Neural crest cell (in vitro differentiated cells): ENCODE measurements around the gene HDAC4. TPM values are rescaled to one million over a fixed set of nuclear protein-coding genes. Genes with fewer than 3 reads are reported as not detected.

Experiments used
- DNase-seq: peaks from one replicate; pipeline ENCODE4 v3.0.0; 2021; ENCODE audit warnings: low read depth, mixed read lengths, low spot score
- H3K27ac Mint-ChIP-seq: one replicate; pipeline ENCODE4 v1.8.0; 2021; ENCODE audit warnings: mild to moderate bottlenecking, mixed read lengths; ENCODE audit not compliant: unreplicated experiment
- H3K27me3 Mint-ChIP-seq: 2 replicates; pipeline ENCODE4 v1.8.0; 2021; ENCODE audit warnings: low read depth, mild to moderate bottlenecking, mixed read lengths
- H3K36me3 Mint-ChIP-seq: 2 replicates; pipeline ENCODE4 v1.8.0; 2021; ENCODE audit warnings: low read depth, mild to moderate bottlenecking, mixed read lengths
- H3K4me1 Mint-ChIP-seq: 2 replicates; pipeline ENCODE4 v1.8.0; 2021; ENCODE audit warnings: mixed read lengths
- H3K4me3 Mint-ChIP-seq: one replicate; pipeline ENCODE4 v1.8.0; 2021; ENCODE audit warnings: mild to moderate bottlenecking, mixed read lengths
- H3K9me3 Mint-ChIP-seq: 2 replicates; pipeline ENCODE4 v1.8.0; 2021; ENCODE audit warnings: mixed read lengths
- CTCF ChIP-seq: fragments of 200-600 bp; sonication (generic); conservative IDR thresholded peaks from 2 replicates; pipeline ENCODE4 v1.5.0; 2021; ENCODE audit warnings: antibody characterized with exemption, mild to moderate bottlenecking
- total RNA-seq: library from RNA; stranded (reverse); gene quantifications from 2 replicates; pipeline ENCODE4 v1.2.1, GENCODE V29; 2021

The HDAC4 gene
- total RNA-seq, 1 donor from 2014 or later: 52.1 TPM

GRCh38 chr2:239140346-239141020, 260.3 kb downstream of the HDAC4 start:
- Mint-ChIP-seq H3K27ac (no peak overlapping the region), H3K36me3 (peaks cover 18% of the 10 kb centered on the region), H3K4me1 (no peaks in the 10 kb centered on the region), H3K4me3 (no peak overlapping the region), H3K27me3 (no peaks in the 10 kb centered on the region), H3K9me3 (peaks cover 3% of the 10 kb centered on the region)
- TF ChIP-seq CTCF: no peak
- no peak for DNase-seq

GRCh38 chr2:239139566-239139965, 261.3 kb downstream of the HDAC4 start:
- Mint-ChIP-seq H3K27me3 (no peaks in the 10 kb centered on the region), H3K36me3 (peaks cover 21% of the 10 kb centered on the region), H3K4me1 (no peaks in the 10 kb centered on the region), H3K27ac (no peak overlapping the region), H3K4me3 (no peak overlapping the region), H3K9me3 (peaks cover 3% of the 10 kb centered on the region)
- no peak for DNase-seq
- no peak for TF ChIP-seq CTCF

- peaks cover 3% of the 10 kb centered on the region for H3K9me3 Mint-ChIP-seq
- no peaks in the 10 kb centered on the region for H3K27me3 Mint-ChIP-seq
- H3K27ac Mint-ChIP-seq: peak overlapping the region; percentile 28
- no peaks in the 10 kb centered on the region for H3K4me1 Mint-ChIP-seq
- H3K4me3 Mint-ChIP-seq: no peak overlapping the region
- H3K36me3 Mint-ChIP-seq: peaks cover 23% of the 10 kb centered on the region
- no peak for TF ChIP-seq CTCF
- DNase-seq: no peak
Measured at GRCh38 chr2:239139101-239139500, 261.7 kb downstream of the HDAC4 start.

GRCh38 chr2:239138610-239139009, 262.2 kb downstream of the HDAC4 start:
- H3K27me3 Mint-ChIP-seq: no peaks in the 10 kb centered on the region
- H3K4me1 Mint-ChIP-seq: no peaks in the 10 kb centered on the region
- H3K4me3 Mint-ChIP-seq: no peak overlapping the region
- H3K27ac Mint-ChIP-seq: no peak overlapping the region
- peaks cover 3% of the 10 kb centered on the region for H3K9me3 Mint-ChIP-seq
- DNase-seq: no peak
- peaks cover 25% of the 10 kb centered on the region for H3K36me3 Mint-ChIP-seq
- TF ChIP-seq CTCF: no peak

GRCh38 chr2:239137898-239138283, 262.9 kb downstream of the HDAC4 start:
- H3K4me3 Mint-ChIP-seq: no peak overlapping the region
- peaks cover 3% of the 10 kb centered on the region for H3K9me3 Mint-ChIP-seq
- no peak overlapping the region for H3K27ac Mint-ChIP-seq
- no peak for TF ChIP-seq CTCF
- no peaks in the 10 kb centered on the region for H3K4me1 Mint-ChIP-seq
- no peaks in the 10 kb centered on the region for H3K27me3 Mint-ChIP-seq
- H3K36me3 Mint-ChIP-seq: peaks cover 29% of the 10 kb centered on the region
- no peak for DNase-seq
